ENCODE data around the gene RNF10. TPM values are rescaled to one million over a fixed set of nuclear protein-coding genes. Genes with fewer than 3 reads are reported as not detected.

Gene RNF10
- total and polyA plus RNA-seq, 9 of the 15 experiments (the other 6 are each of a cell fraction or from before 2014, with no cell fraction given): 43.0 to 139 (median 80.1) TPM

DNA sequence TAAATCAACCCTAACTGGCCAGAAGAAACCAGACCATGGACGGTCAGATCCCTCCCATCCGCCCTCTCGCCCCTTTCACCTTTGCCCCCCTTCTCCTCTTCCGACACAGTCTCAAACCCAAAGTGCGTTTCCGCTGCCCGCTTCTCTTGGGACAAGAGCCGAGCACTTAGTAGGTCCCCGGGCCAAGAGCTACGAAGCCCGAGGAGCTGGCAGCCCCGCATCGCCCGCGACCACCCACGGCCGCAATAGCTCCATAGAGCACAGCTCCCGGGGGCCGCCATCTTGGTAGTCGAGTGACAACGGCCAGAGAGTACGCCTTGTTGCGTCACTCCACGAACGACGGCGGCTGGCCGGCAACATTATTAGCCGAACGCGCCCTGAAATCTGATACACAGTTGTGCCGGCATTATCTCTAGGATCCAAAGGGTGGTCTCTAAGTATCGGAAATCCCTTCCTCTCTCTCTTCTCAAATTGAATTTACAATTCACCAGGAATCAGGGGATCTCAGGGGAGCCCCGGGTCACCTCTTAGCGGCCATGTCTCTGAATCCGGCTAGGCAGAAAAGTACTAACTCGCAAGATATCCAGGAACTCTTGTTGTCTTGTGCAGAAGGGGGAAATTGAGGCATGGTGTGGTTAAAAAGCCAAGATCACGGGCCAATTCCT lies 5.2 kb upstream of the RNF10 start, which contains the start of gene COQ5 (continued):
- peak; percentile 4; the same call in 1 of the 2 replicates for TF ChIP-seq TEAD4 (IDR thresholded peaks at IDR 0.05; ENCODE audit: low read length)
- TF ChIP-seq TEAD4 (CRISPR knock-in tag; IDR thresholded peaks at IDR 0.05; ENCODE audit: borderline replicate concordance): no peak
- TF ChIP-seq ZFX (CRISPR knock-in tag; IDR thresholded peaks at IDR 0.05): peak; percentile 77
- TF ChIP-seq, protein P1, sequence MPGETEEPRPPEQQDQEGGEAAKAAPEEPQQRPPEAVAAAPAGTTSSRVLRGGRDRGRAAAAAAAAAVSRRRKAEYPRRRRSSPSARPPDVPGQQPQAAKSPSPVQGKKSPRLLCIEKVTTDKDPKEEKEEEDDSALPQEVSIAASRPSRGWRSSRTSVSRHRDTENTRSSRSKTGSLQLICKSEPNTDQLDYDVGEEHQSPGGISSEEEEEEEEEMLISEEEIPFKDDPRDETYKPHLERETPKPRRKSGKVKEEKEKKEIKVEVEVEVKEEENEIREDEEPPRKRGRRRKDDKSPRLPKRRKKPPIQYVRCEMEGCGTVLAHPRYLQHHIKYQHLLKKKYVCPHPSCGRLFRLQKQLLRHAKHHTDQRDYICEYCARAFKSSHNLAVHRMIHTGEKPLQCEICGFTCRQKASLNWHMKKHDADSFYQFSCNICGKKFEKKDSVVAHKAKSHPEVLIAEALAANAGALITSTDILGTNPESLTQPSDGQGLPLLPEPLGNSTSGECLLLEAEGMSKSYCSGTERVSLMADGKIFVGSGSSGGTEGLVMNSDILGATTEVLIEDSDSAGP (CRISPR knock-in tag; IDR thresholded peaks at IDR 0.05): no peak
- no peak for TF ChIP-seq NFYB (IDR thresholded peaks at IDR 0.05; ENCODE audit: extremely low read depth, insufficient read length)
- TF ChIP-seq NR2F6 (CRISPR knock-in tag; IDR thresholded peaks at IDR 0.05): 0 out of 2 replicates have a peak, but pooled peaks have one; percentile 50
- TF ChIP-seq U2AF2 (optimal IDR thresholded peaks at IDR 0.05; ENCODE audit: low read depth, low read length): no peak
- TF ChIP-seq, protein P2, sequence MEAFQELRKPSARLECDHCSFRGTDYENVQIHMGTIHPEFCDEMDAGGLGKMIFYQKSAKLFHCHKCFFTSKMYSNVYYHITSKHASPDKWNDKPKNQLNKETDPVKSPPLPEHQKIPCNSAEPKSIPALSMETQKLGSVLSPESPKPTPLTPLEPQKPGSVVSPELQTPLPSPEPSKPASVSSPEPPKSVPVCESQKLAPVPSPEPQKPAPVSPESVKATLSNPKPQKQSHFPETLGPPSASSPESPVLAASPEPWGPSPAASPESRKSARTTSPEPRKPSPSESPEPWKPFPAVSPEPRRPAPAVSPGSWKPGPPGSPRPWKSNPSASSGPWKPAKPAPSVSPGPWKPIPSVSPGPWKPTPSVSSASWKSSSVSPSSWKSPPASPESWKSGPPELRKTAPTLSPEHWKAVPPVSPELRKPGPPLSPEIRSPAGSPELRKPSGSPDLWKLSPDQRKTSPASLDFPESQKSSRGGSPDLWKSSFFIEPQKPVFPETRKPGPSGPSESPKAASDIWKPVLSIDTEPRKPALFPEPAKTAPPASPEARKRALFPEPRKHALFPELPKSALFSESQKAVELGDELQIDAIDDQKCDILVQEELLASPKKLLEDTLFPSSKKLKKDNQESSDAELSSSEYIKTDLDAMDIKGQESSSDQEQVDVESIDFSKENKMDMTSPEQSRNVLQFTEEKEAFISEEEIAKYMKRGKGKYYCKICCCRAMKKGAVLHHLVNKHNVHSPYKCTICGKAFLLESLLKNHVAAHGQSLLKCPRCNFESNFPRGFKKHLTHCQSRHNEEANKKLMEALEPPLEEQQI (IDR thresholded peaks at IDR 0.05): no peak; the same call in 1 of the 2 replicates
- peak; percentile 84 for TF ChIP-seq BRD9 (IDR thresholded peaks at IDR 0.05; ENCODE audit: low read depth, partially characterized antibody)
- TF ChIP-seq MTA1 (IDR thresholded peaks at IDR 0.05; ENCODE audit: borderline replicate concordance): peak; percentile 67; the same call in 1 of the 2 replicates
- no peak for TF ChIP-seq NFE2 (IDR thresholded peaks at IDR 0.05; ENCODE audit: low read depth)
- TF ChIP-seq, protein P3, sequence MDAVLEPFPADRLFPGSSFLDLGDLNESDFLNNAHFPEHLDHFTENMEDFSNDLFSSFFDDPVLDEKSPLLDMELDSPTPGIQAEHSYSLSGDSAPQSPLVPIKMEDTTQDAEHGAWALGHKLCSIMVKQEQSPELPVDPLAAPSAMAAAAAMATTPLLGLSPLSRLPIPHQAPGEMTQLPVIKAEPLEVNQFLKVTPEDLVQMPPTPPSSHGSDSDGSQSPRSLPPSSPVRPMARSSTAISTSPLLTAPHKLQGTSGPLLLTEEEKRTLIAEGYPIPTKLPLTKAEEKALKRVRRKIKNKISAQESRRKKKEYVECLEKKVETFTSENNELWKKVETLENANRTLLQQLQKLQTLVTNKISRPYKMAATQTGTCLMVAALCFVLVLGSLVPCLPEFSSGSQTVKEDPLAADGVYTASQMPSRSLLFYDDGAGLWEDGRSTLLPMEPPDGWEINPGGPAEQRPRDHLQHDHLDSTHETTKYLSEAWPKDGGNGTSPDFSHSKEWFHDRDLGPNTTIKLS (IDR thresholded peaks at IDR 0.05; ENCODE audit: borderline replicate concordance, low read depth): 0 out of 2 replicates have a peak, but pooled peaks have one; percentile 57
- no peak for TF ChIP-seq ARHGAP35 (IDR thresholded peaks at IDR 0.05; ENCODE audit: partially characterized antibody)
- TF ChIP-seq SRSF3 (IDR thresholded peaks at IDR 0.05; ENCODE audit: insufficient read depth, low read length): no peak
- TF ChIP-seq PHF21A (IDR thresholded peaks at IDR 0.05; ENCODE audit: borderline replicate concordance, low read depth): peak; percentile 15; the same call in 1 of the 2 replicates
- TF ChIP-seq, protein P4, sequence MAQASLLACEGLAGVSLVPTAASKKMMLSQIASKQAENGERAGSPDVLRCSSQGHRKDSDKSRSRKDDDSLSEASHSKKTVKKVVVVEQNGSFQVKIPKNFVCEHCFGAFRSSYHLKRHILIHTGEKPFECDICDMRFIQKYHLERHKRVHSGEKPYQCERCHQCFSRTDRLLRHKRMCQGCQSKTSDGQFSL (CRISPR knock-in tag; IDR thresholded peaks at IDR 0.05): peak; percentile 58; the same call in 1 of the 2 replicates
- TF ChIP-seq, protein P4 (tag; IDR thresholded peaks at IDR 0.05): no peak
- no peak for TF ChIP-seq ZNF224 (CRISPR knock-in tag; IDR thresholded peaks at IDR 0.05)
- TF ChIP-seq EHMT2 (IDR thresholded peaks at IDR 0.05): peak; percentile 66; the same call in 1 of the 2 replicates
- TF ChIP-seq MYC (IDR thresholded peaks at IDR 0.05; ENCODE audit: low read depth, low read length): peak; percentile 81; the same call in 1 of the 2 replicates
- no peak for TF ChIP-seq MYC (CRISPR knock-in tag; IDR thresholded peaks at IDR 0.05; ENCODE audit: borderline replicate concordance, low read depth)
- no peak for TF ChIP-seq POLR3A (IDR thresholded peaks at IDR 0.05; ENCODE audit: borderline replicate concordance, extremely low read depth, insufficient read depth, insufficient read length)
- TF ChIP-seq KDM1A (IDR thresholded peaks at IDR 0.05): no peak

All from K562 (cell line).